Tibial nerve (tissue), 4 donors: ENCODE data around the gene SLC10A3. TPM values are rescaled to one million over a fixed set of nuclear protein-coding genes. Genes with fewer than 3 reads are reported as not detected.

ENCODE experiments used
- DNase-seq, 2 donors: peaks; one replicate each; pipeline ENCODE4 v3.0.0-alpha.2; 2019; ENCODE audit warnings: low spot score in 2 of 2
- H3K27ac ChIP-seq, 4 donors: fragments of 200-600 bp; sonication (generic) in 3 of 4; one replicate each; pipeline ENCODE4 v1.5.1; 2017 to 2019; ENCODE audit warnings: mild to moderate bottlenecking in 1 of 4
- H3K27me3 ChIP-seq, 2 donors: fragments of 200-600 bp; sonication (generic) in 1 of 2; one replicate each; pipeline versions ENCODE4 v1.5.1 to v1.6.0; 2017 to 2019
- H3K36me3 ChIP-seq, 3 donors: fragments of 200-600 bp; sonication (generic); one replicate each; pipeline ENCODE4 v1.5.1; 2018 to 2019
- H3K4me1 ChIP-seq, 4 donors: fragments of 200-600 bp; sonication (generic) in 3 of 4; one replicate each; pipeline ENCODE4 v1.5.1; 2017 to 2019
- H3K4me3 ChIP-seq, 4 donors: fragments of 200-600 bp; sonication (generic) in 3 of 4; one replicate each; pipeline ENCODE4 v1.5.1; 2017 to 2019; ENCODE audit warnings: mild to moderate bottlenecking in 1 of 4, moderate library complexity in 1 of 4
- H3K9me3 ChIP-seq, 4 donors: fragments of 200-600 bp; sonication (generic) in 3 of 4; one replicate each; pipeline ENCODE4 v1.5.1; 2017 to 2019
- CTCF ChIP-seq, 5 experiments: fragments of 200-600 bp in 3 of 5; fragments of 450-650 bp in 2 of 5; sonication (generic) in 3 of 5; IDR thresholded peaks; one replicate each; pipeline ENCODE4 v1.5.1; 2016 to 2019; ENCODE audit warnings: antibody characterized with exemption in 5 of 5, mild to moderate bottlenecking in 3 of 5, moderate library complexity in 2 of 5
- EP300 ChIP-seq, 2 donors: sonication (generic); formaldehyde crosslinking; IDR thresholded peaks; one replicate each; pipeline ENCODE4 v1.6.1; 2017; ENCODE audit warnings: antibody characterized with exemption in 2 of 2, mild to moderate bottlenecking in 1 of 2
- POLR2A ChIP-seq, 2 donors: fragments of 450-650 bp; IDR thresholded peaks; one replicate each; pipeline ENCODE4 v1.6.1; 2017; ENCODE audit warnings: antibody characterized with exemption in 2 of 2, mild to moderate bottlenecking in 2 of 2, moderate library complexity in 2 of 2
- WGBS, 2 donors: methylation state at CpG; one replicate each; pipeline ENCODE4 v1.1.5; 2018; 5-methylcytosine and 5-hydroxymethylcytosine counted together
- total RNA-seq, 4 donors: library from RNA; depleted of rRNA; stranded (reverse); fragments of >200 nt; gene quantifications; one replicate each; pipeline ENCODE4 v1.1.0, GENCODE V29; 2016

The SLC10A3 gene
- total RNA-seq, 4 donors from 2014 or later, result 17.8 to 40.6 (median 27.0) TPM

GRCh38 chrX:154481195-154481594, 9.2 kb downstream of the SLC10A3 start:
- Histone ChIP-seq H3K36me3 (peaks cover 0 to 14% (median 0%) of the 10 kb centered on the region in 3 donors), H3K27me3 (no peaks in the 10 kb centered on the region), H3K4me1 (peaks cover 0 to 28% (median 8%) of the 10 kb centered on the region in 4 donors), H3K27ac (no peak overlapping the region), H3K4me3 (no peak overlapping the region), H3K9me3 (no peaks in the 10 kb centered on the region)
- WGBS, 2 donors, result 85 to 93% methylated on average over 5 of the region's 5 CpGs
- DNase-seq, result no peak
- TF ChIP-seq EP300 (IDR thresholded peaks at IDR 0.05), result no peak
- TF ChIP-seq POLR2A (IDR thresholded peaks at IDR 0.05), result no peak
- no peak for TF ChIP-seq CTCF (IDR thresholded peaks at IDR 0.05)

- peak; percentile 86 to 90 for DNase-seq
- no peaks in the 10 kb centered on the region for H3K9me3 ChIP-seq
- H3K27ac ChIP-seq, result peak within 1 kb of the TSS; percentile 74 to 90 (median 82)
- no peaks in the 10 kb centered on the region for H3K27me3 ChIP-seq
- peaks cover 0 to under 1% (median 0%) of the 10 kb centered on the region in 3 donors for H3K36me3 ChIP-seq
- H3K4me3 ChIP-seq, result peak within 1 kb of the TSS; percentile 31 to 63 (median 46)
- H3K4me1 ChIP-seq, result peaks cover 0 to 12% (median 0%) of the 10 kb centered on the region in 4 donors
- 9 to 49% methylated on average over 7 to 65 of the region's 85 CpGs for WGBS, 2 donors
- TF ChIP-seq CTCF (IDR thresholded peaks at IDR 0.05) (no peak), EP300 (IDR thresholded peaks at IDR 0.05) (peak; percentile 77 to 82), POLR2A (IDR thresholded peaks at IDR 0.05) (peak; percentile 24 to 57)
These were observed 11.5 kb downstream of the SLC10A3 start, which contains the start of gene LAGE3 for GRCh38 chrX:154478728-154479622. Gene LAGE3, minus strand, starts transcription at chrX:154479281. Its CDS starts 366 bp downstream, at chrX:154478915.

- peak overlapping the region; percentile 31 to 63 (median 46) for H3K4me3 ChIP-seq
- peak overlapping the region; percentile 74 to 90 (median 77) for H3K27ac ChIP-seq
- no peak for TF ChIP-seq EP300 (IDR thresholded peaks at IDR 0.05)
- TF ChIP-seq CTCF (IDR thresholded peaks at IDR 0.05), result no peak
- no peak for TF ChIP-seq POLR2A (IDR thresholded peaks at IDR 0.05)
- 60 to 67% methylated on average over 24 of the region's 24 CpGs for WGBS, 2 donors
- no peaks in the 10 kb centered on the region for H3K9me3 ChIP-seq
- peaks cover 0 to 12% (median 0%) of the 10 kb centered on the region in 4 donors for H3K4me1 ChIP-seq
- DNase-seq, result no peak
- no peaks in the 10 kb centered on the region for H3K27me3 ChIP-seq
- H3K36me3 ChIP-seq, result no peaks in the 10 kb centered on the region
These were observed 12.4 kb downstream of the SLC10A3 start for GRCh38 chrX:154477891-154478477.

- Histone ChIP-seq H3K9me3 (no peaks in the 10 kb centered on the region), H3K36me3 (peaks cover 0 to 11% (median 0%) of the 10 kb centered on the region in 3 donors), H3K4me1 (peaks cover 0 to 12% (median 0%) of the 10 kb centered on the region in 4 donors), H3K4me3 (no peak overlapping the region), H3K27ac (no peak overlapping the region), H3K27me3 (no peaks in the 10 kb centered on the region)
- no peak for TF ChIP-seq CTCF (IDR thresholded peaks at IDR 0.05)
- TF ChIP-seq EP300 (IDR thresholded peaks at IDR 0.05), result no peak
- no peak for TF ChIP-seq POLR2A (IDR thresholded peaks at IDR 0.05)
- WGBS, 2 donors, result 85 to 86% methylated on average over 7 to 8 of the region's 8 CpGs
- no peak for DNase-seq
These were observed 13.6 kb downstream of the SLC10A3 start for GRCh38 chrX:154476821-154477220.
